ENCODE results near the gene C3orf18. TPM values are rescaled to one million over a fixed set of nuclear protein-coding genes. Genes with fewer than 3 reads are reported as not detected.

C3orf18 gene
- total and polyA plus RNA-seq, 12 donors: 6.6 to 44.3 (median 14.7) TPM

- Histone ChIP-seq H3K27me3 (peaks cover 4% of the 10 kb centered on the region), H3K27ac (no peak overlapping the region), H3K9me3 (replicated peaks in 1 of 3) (no peaks in the 10 kb centered on the region), H3K4me1 (replicated peaks in 1 of 2) (no peaks in the 10 kb centered on the region), H3K4me3 (no peak overlapping the region), H3K36me3 (replicated peaks in 1 of 2) (no peaks in the 10 kb centered on the region)
- WGBS, 4 donors: 68 to 85% (median 71%) methylated on average over 4 to 5 of the region's 5 CpGs
- TF ChIP-seq CTCF (IDR thresholded peaks at IDR 0.05) (no peak), POLR2A (IDR thresholded peaks at IDR 0.05) (no peak)
- DNase-seq: no peak
- intact Hi-C loops (cut with DNase I): no loop called here
Observed at GRCh38 chr3:50554553-50554952, 13.0 kb downstream of the C3orf18 start.

GRCh38 chr3:50552598-50552997 lies 14.9 kb downstream of the C3orf18 start:
- Histone ChIP-seq H3K4me3 (no peak overlapping the region), H3K27ac (no peak overlapping the region), H3K27me3 (peaks cover 4% of the 10 kb centered on the region), H3K9me3 (replicated peaks in 1 of 3) (no peaks in the 10 kb centered on the region), H3K4me1 (replicated peaks in 1 of 2) (no peaks in the 10 kb centered on the region), H3K36me3 (replicated peaks in 1 of 2) (no peaks in the 10 kb centered on the region)
- DNase-seq: no peak
- intact Hi-C loops (cut with DNase I): no loop called here
- no peak for TF ChIP-seq CTCF (IDR thresholded peaks at IDR 0.05)
- TF ChIP-seq POLR2A (IDR thresholded peaks at IDR 0.05): no peak
- WGBS, 4 donors: 67 to 83% (median 80%) methylated on average over 5 to 9 of the region's 9 CpGs

GRCh38 chr3:50551681-50552435 lies 15.7 kb downstream of the C3orf18 start:
- no peaks in the 10 kb centered on the region for H3K4me1 ChIP-seq (replicated peaks in 1 of 2)
- no peak overlapping the region for H3K4me3 ChIP-seq
- no peaks in the 10 kb centered on the region for H3K36me3 ChIP-seq (replicated peaks in 1 of 2)
- no peak for DNase-seq
- no peak for TF ChIP-seq CTCF (IDR thresholded peaks at IDR 0.05)
- TF ChIP-seq POLR2A (IDR thresholded peaks at IDR 0.05): no peak
- 51 to 85% (median 71%) methylated on average over 5 to 7 of the region's 7 CpGs for WGBS, 4 donors
- no peak overlapping the region for H3K27ac ChIP-seq
- H3K9me3 ChIP-seq (replicated peaks in 1 of 3): no peaks in the 10 kb centered on the region
- H3K27me3 ChIP-seq: peaks cover 4% of the 10 kb centered on the region
- intact Hi-C loops (cut with DNase I): no loop called here

GRCh38 chr3:50551054-50551659 lies 16.4 kb downstream of the C3orf18 start:
- no peaks in the 10 kb centered on the region for H3K36me3 ChIP-seq (replicated peaks in 1 of 2)
- no peak overlapping the region for H3K27ac ChIP-seq
- 51 to 64% (median 62%) methylated on average over 6 to 9 of the region's 9 CpGs for whole genome bisulfite sequencing, 4 donors
- DNase-seq: no peak
- TF ChIP-seq CTCF (IDR thresholded peaks at IDR 0.05) (no peak), POLR2A (IDR thresholded peaks at IDR 0.05) (no peak)
- peaks cover 4% of the 10 kb centered on the region for H3K27me3 ChIP-seq
- H3K9me3 ChIP-seq (replicated peaks in 1 of 3): no peaks in the 10 kb centered on the region
- H3K4me3 ChIP-seq: no peak overlapping the region
- intact Hi-C loops (cut with DNase I): no loop called here
- H3K4me1 ChIP-seq (replicated peaks in 1 of 2): no peaks in the 10 kb centered on the region

All from adrenal gland (tissue), 12 donors.